Aorta (tissue), 5 donors: ENCODE data around the gene HOXA9. TPM values are rescaled to one million over a fixed set of nuclear protein-coding genes. Genes with fewer than 3 reads are reported as not detected.

Source experiments
- ATAC-seq: fragments of 200-7000 bp; cut with Tn5 transposase; one replicate; pipeline ENCODE4 v1.9.1; 2022; ENCODE audit warnings: moderate library complexity; ENCODE audit not compliant: low FRiP score
- DNase-seq, 2 donors: peaks; one replicate each; pipeline ENCODE4 v3.0.0-alpha.2; 2020
- H3K27ac ChIP-seq, 2 donors: one replicate each; pipeline ENCODE4 v1.5.1; 2013; ENCODE audit warnings: low read length in 2 of 2, mild to moderate bottlenecking in 2 of 2, moderate library complexity in 2 of 2, control low read depth in 1 of 2, inconsistent platforms in 1 of 2, low read depth in 1 of 2
- H3K27me3 ChIP-seq, 2 donors: one replicate each; pipeline ENCODE4 v1.6.1; 2013; ENCODE audit warnings: control low read depth in 1 of 2, low read length in 1 of 2, mild to moderate bottlenecking in 1 of 2, moderate library complexity in 1 of 2; ENCODE audit not compliant: insufficient read depth in 2 of 2, control insufficient read depth in 1 of 2
- H3K36me3 ChIP-seq, 2 donors: one replicate each; pipeline ENCODE4 v1.6.1; 2013; ENCODE audit warnings: control low read depth in 1 of 2, low read length in 1 of 2, mild to moderate bottlenecking in 1 of 2; ENCODE audit not compliant: insufficient read depth in 2 of 2, control insufficient read depth in 1 of 2
- H3K4me1 ChIP-seq, 2 donors: one replicate each; pipeline ENCODE4 v1.6.1; 2013; ENCODE audit warnings: low read length in 2 of 2, control low read depth in 1 of 2, mild to moderate bottlenecking in 1 of 2, moderate library complexity in 1 of 2; ENCODE audit not compliant: insufficient read depth in 2 of 2, control insufficient read depth in 1 of 2
- H3K4me3 ChIP-seq, 2 donors: one replicate each; pipeline ENCODE4 v1.5.1; 2013; ENCODE audit warnings: low read length in 2 of 2, control low read depth in 1 of 2, mild to moderate bottlenecking in 1 of 2
- H3K9me3 ChIP-seq: one replicate; pipeline ENCODE4 v1.6.1; 2013; ENCODE audit warnings: mild to moderate bottlenecking, low read length; ENCODE audit not compliant: control insufficient read depth
- WGBS, 2 donors: extraction: QIAGEN DNeasy Blood & Tissue Kit; methylation state at CpG; one replicate each; pipeline ENCODE4 v1.1.7; 2013; 5-methylcytosine and 5-hydroxymethylcytosine counted together
- intact Hi-C, 2 donors: fragments of 100-400 bp; cut with DNase I; formaldehyde crosslinking; loops; one replicate each; pipeline versions ENCODE4 v1.14.2 to v1.15.0; 2022
- polyA plus RNA-seq, 2 donors: library from polyadenylated mRNA; stranded (reverse); fragments of 200-250 nt; gene quantifications; one replicate each; pipeline ENCODE4 v1.2.3, GENCODE V29; 2013
- total RNA-seq, 2 donors: library from RNA; stranded (reverse); fragmentation: NEBNext Ultra II Directional; extraction: Animal tissue kit (Norgen Biotek cat#: 25700); gene quantifications; one replicate each; pipeline ENCODE4 v1.2.1, GENCODE V29; 2021
- donor health status: healthy with polysubstance abuse.
- donor health status: Bipolar disorder and iron deficiency.
- donor health status: DM: no; HTN: no; CAD: no.
- donor health status: DM: no; HTN: no; CAD: no.
- donor health status: DM: yes; HTN: yes; CAD: no.

Gene HOXA9
- total and polyA plus RNA-seq, 4 donors = 1.5 to 5.8 (median 2.4) TPM

GRCh38 chr7:27170426-27171324 is 5.3 kb upstream of the HOXA9 start:
- Histone ChIP-seq H3K9me3 (no peaks in the 10 kb centered on the region), H3K4me3 (no peak overlapping the region), H3K36me3 (no peaks in the 10 kb centered on the region), H3K4me1 (no peaks in the 10 kb centered on the region), H3K27ac (no peak overlapping the region), H3K27me3 (peaks cover 0 to 1% of the 10 kb centered on the region in 2 donors)
- 49 to 56% methylated on average over 11 of the region's 11 CpGs for WGBS, 2 donors
- DNase-seq (no peak), ATAC-seq (no peak)
- intact Hi-C loops = no loop called here

GRCh38 chr7:27169658-27170425 is 4.5 kb upstream of the HOXA9 start:
- Histone ChIP-seq H3K36me3 (no peaks in the 10 kb centered on the region), H3K27me3 (peaks cover 0 to 1% of the 10 kb centered on the region in 2 donors), H3K4me3 (no peak overlapping the region), H3K9me3 (no peaks in the 10 kb centered on the region), H3K27ac (no peak overlapping the region), H3K4me1 (no peaks in the 10 kb centered on the region)
- ATAC-seq (no peak), DNase-seq (peak; percentile 42 to 84)
- whole genome bisulfite sequencing, 2 donors = 19% methylated on average over 28 to 46 of the region's 46 CpGs
- intact Hi-C loops = loop anchor here in 1 of 2 donors (2.0 to 10.0 kb wide), 2 partner anchors 965 to 1313 kb away; partner anchors contain the start of genes CBX3 and HNRNPA2B1

- WGBS, 2 donors = 80 to 84% methylated on average over 25 of the region's 25 CpGs
- intact Hi-C loops = loop anchor here in 1 of 2 donors (2.0 to 10.0 kb wide), 2 partner anchors 964 to 1312 kb away; partner anchors contain the start of genes CBX3 and HNRNPA2B1
- Histone ChIP-seq H3K4me1 (no peaks in the 10 kb centered on the region), H3K36me3 (no peaks in the 10 kb centered on the region), H3K9me3 (no peaks in the 10 kb centered on the region), H3K4me3 (no peak overlapping the region), H3K27me3 (peaks cover 0 to 1% of the 10 kb centered on the region in 2 donors), H3K27ac (no peak overlapping the region)
- peak; percentile 45 to 90 for DNase-seq
- peak; percentile 13 for ATAC-seq
These were observed 3.1 kb upstream of the HOXA9 start for GRCh38 chr7:27168265-27168947.

GRCh38 chr7:27167916-27168264 is 2.6 kb upstream of the HOXA9 start:
- WGBS, 2 donors = 76 to 91% methylated on average over 4 of the region's 4 CpGs
- Histone ChIP-seq H3K27ac (no peak overlapping the region), H3K36me3 (no peaks in the 10 kb centered on the region), H3K4me3 (no peak overlapping the region), H3K27me3 (peaks cover 0 to 1% of the 10 kb centered on the region in 2 donors), H3K9me3 (no peaks in the 10 kb centered on the region), H3K4me1 (no peaks in the 10 kb centered on the region)
- DNase-seq = peak; percentile 8 to 50
- ATAC-seq = no peak
- intact Hi-C loops = loop anchor here in 1 of 2 donors (2.0 to 10.0 kb wide), 2 partner anchors 963 to 1311 kb away; partner anchors contain the start of genes CBX3 and HNRNPA2B1

GRCh38 chr7:27166531-27167505 is 1.5 kb upstream of the HOXA9 start:
- Histone ChIP-seq H3K27me3 (no peaks in the 10 kb centered on the region), H3K27ac (no peak overlapping the region), H3K4me3 (no peak overlapping the region), H3K36me3 (no peaks in the 10 kb centered on the region), H3K9me3 (no peaks in the 10 kb centered on the region), H3K4me1 (no peaks in the 10 kb centered on the region)
- peak; percentile 47 to 86 for DNase-seq
- ATAC-seq = no peak
- intact Hi-C loops = loop anchor here in 1 of 2 donors (10.0 kb wide), 1 partner anchor 962 kb away; the partner anchor contains the start of genes CBX3 and HNRNPA2B1
- 44 to 55% methylated on average over 49 to 50 of the region's 50 CpGs for WGBS, 2 donors

GRCh38 chr7:27165996-27166530 is 726 bp upstream of the HOXA9 start:
- no peaks in the 10 kb centered on the region for H3K27me3 ChIP-seq
- no peak overlapping the region for H3K27ac ChIP-seq
- intact Hi-C loops = loop anchor here in 1 of 2 donors (10.0 kb wide), 1 partner anchor 961 kb away; the partner anchor contains the start of genes CBX3 and HNRNPA2B1
- H3K4me3 ChIP-seq = no peak overlapping the region
- peak; percentile 44 to 78 for DNase-seq
- no peaks in the 10 kb centered on the region for H3K36me3 ChIP-seq
- H3K4me1 ChIP-seq = no peaks in the 10 kb centered on the region
- no peaks in the 10 kb centered on the region for H3K9me3 ChIP-seq
- 17 to 19% methylated on average over 41 to 46 of the region's 46 CpGs for WGBS, 2 donors
- peak; percentile 1 for ATAC-seq

- H3K27me3 ChIP-seq = no peaks in the 10 kb centered on the region
- 36 to 40% methylated on average over 47 of the region's 47 CpGs for WGBS, 2 donors
- ATAC-seq (peak; percentile 39), DNase-seq (peak; percentile 55 to 89)
- H3K9me3 ChIP-seq = no peaks in the 10 kb centered on the region
- H3K36me3 ChIP-seq = no peaks in the 10 kb centered on the region
- H3K4me3 ChIP-seq = no peak overlapping the region
- intact Hi-C loops = loop anchor here (5.0 to 10.0 kb wide), 3 partner anchors 482 to 960 kb away; partner anchors contain the start of genes CBX3 (in 1 of the 2) and HNRNPA2B1 (in 1 of the 2)
- H3K27ac ChIP-seq = no peak overlapping the region
- H3K4me1 ChIP-seq = no peaks in the 10 kb centered on the region
These were observed 809 bp downstream of the HOXA9 start for GRCh38 chr7:27164367-27165088.
